ENCODE measurements around the gene ESPNL.
"Not testable (repeated sequence)": the region's sequence is repeated elsewhere in the genome, so short reads cannot be mapped to it uniquely, and the experiment has no call there.

GRCh38 chr2:238171072-238171431, 70.9 kb downstream of the ESPNL start:
- TF ChIP-seq CTCF (IDR thresholded peaks at IDR 0.05); POLR2A (IDR thresholded peaks at IDR 0.05; ENCODE audit: low read depth); EP300 (IDR thresholded peaks at IDR 0.05): not testable (repeated sequence)

All from esophagus muscularis mucosa (tissue), 4 donors.